GM10248 (cell line): ENCODE measurements around the gene POLR2L.

Source experiments
- CTCF ChIA-PET: fragments of 300-600 bp; sonication (Branson Sonifier 250); formaldehyde crosslinking; extraction: SDS; loops from one replicate; lab custom pipeline; 2021; ENCODE audit warnings: antibody characterized with exemption; lab: Yijun Ruan, JAX
- POLR2A ChIA-PET: fragments of 350-650 bp; sonication (Branson Sonifier 250); formaldehyde crosslinking; extraction: SDS; loops from one replicate; lab custom pipeline; 2020; ENCODE audit warnings: antibody characterized with exemption; lab: Yijun Ruan, JAX
- DNase-seq: peaks from one replicate; pipeline ENCODE4 v3.0.0; 2012; ENCODE audit errors: extremely low spot score
- TF ChIP-seq, protein P1 (sequence below): IDR thresholded peaks from 2 replicates; pipeline ENCODE4 v1.5.1; 2012; ENCODE audit warnings: mild to moderate bottlenecking, low read depth; ENCODE audit errors: extremely low read depth, missing control alignments, control extremely low read depth

POLR2L gene

DNA sequence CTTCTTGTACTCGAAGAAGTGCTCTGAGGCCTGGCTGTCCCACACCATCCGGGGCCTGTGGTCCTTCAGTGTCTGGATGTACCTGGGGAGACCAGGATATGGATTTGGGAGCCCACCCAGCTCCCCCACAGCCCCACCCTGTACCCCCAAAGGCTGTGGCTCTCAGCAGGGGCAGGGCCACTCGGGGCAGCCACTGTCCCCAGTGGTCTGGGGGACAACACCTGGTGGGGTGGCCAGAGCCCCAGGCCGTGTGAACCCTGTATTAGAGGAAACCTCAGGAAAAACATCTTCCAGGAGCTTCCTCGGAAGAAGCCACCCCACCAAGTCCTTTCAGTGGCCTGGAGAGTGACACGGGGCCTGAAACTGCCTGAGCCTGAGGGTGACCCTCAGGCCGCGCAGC is 28.1 kb upstream of the POLR2L start:
- TF ChIP-seq, protein P1, sequence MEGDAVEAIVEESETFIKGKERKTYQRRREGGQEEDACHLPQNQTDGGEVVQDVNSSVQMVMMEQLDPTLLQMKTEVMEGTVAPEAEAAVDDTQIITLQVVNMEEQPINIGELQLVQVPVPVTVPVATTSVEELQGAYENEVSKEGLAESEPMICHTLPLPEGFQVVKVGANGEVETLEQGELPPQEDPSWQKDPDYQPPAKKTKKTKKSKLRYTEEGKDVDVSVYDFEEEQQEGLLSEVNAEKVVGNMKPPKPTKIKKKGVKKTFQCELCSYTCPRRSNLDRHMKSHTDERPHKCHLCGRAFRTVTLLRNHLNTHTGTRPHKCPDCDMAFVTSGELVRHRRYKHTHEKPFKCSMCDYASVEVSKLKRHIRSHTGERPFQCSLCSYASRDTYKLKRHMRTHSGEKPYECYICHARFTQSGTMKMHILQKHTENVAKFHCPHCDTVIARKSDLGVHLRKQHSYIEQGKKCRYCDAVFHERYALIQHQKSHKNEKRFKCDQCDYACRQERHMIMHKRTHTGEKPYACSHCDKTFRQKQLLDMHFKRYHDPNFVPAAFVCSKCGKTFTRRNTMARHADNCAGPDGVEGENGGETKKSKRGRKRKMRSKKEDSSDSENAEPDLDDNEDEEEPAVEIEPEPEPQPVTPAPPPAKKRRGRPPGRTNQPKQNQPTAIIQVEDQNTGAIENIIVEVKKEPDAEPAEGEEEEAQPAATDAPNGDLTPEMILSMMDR: no peak
- ChIA-PET POLR2A (no interaction called here), CTCF (no interaction called here)
- no peak for DNase-seq

DNA sequence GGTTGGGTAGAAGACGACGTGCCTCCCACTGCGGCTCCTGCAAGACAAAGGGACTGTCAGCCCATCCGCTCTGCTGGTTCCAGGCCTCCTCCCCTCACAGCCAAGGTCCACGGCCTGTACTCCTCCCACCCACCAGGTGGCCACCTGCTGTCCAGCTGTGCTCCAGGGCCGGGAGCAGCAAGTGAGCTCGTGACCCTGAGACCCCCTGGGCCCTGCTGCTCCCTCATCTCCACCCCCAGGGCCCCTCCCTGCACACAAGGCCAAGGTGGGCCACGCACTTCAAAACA is 27.7 kb upstream of the POLR2L start:
- ChIA-PET CTCF (no interaction called here), POLR2A (no interaction called here)
- DNase-seq: no peak
- TF ChIP-seq, protein P1: no peak

DNA sequence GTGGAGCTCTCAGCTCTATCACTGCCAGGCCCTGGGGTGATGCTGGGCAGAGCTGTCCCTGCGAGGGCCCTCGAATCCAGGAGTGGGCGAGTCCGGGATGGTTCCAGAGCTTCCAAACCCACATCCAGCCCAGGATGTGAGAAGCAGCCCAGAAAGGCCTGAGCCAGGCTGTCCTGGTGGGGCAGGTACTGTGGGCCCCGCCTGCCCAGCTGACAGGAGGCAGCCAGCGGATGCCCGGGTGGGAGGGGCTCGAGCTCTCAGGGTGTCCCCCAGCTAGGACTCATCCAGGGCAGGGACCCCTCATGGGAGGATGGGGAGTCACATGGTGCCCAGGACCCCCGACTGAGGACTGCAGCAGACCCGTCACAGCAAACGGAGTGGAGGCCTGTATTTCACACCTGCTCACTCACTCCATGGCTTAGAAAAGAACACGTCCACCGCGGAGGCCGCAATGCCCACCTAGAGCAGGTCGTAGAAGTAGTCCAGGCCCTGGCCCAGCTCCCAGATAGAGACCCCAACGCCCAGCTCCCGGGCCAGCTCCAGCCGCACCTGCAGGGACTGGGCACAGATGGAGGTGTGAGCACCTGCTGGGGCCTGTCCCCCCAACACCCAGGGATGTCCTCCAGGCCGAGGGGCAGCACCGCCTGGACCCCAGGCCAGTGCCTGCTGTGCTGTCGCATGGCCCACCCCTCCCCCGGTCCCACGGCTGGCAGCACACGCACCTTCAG is 27.2 kb upstream of the POLR2L start:
- ChIA-PET POLR2A (no interaction called here), CTCF (no interaction called here)
- no peak for DNase-seq

DNA sequence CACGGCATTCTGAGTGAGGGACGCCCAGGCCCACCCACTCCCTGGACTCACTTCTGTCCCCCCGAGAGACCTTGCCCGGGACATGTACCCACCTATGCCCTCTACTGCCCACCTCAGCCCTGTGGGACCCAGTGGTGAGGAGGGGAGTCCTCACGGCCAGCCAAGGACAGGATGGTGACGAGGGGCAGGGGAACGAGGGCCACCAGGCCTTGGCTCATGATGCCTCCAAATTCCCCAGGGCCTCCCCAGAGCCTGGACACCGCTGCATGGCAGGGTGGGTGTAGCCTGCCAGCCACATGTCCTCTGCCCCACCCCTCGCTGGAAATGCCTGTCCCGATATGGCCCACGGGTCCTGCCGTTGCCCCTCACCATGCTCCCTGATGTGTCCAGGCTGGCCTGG is 26.5 kb upstream of the POLR2L start:
- no peak for DNase-seq
- POLR2A ChIA-PET: no interaction called here
- TF ChIP-seq, protein P1: no peak
- CTCF ChIA-PET: no interaction called here

More for the DNA sequence above, 27.2 kb upstream of the POLR2L start:
- TF ChIP-seq, protein P1: no peak

DNA sequence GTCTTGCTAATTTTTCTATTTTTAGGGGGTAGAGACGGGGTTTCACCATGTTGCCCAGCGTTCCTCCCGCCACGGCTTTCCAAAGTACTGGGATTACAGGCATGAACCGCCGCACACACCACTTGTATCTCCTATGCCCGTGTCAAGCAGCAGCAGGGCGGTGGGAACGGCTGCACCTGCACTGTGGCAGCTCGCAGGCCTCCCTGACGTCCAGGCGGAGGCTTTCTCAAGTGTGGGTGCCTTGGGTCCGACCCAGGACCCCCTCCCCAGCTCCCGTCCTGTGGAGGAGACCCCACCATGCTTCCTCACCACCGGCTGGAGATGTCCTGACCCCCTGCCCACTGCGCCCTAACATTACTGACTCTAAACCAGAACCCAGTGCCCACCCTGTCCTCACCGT is 26.1 kb upstream of the POLR2L start:
- ChIA-PET POLR2A (interaction anchor here (0.6 kb wide), 1 partner anchor 42 kb away, joined by 4 read pairs; no protein-coding TSS in a partner anchor), CTCF (no interaction called here)

DNA sequence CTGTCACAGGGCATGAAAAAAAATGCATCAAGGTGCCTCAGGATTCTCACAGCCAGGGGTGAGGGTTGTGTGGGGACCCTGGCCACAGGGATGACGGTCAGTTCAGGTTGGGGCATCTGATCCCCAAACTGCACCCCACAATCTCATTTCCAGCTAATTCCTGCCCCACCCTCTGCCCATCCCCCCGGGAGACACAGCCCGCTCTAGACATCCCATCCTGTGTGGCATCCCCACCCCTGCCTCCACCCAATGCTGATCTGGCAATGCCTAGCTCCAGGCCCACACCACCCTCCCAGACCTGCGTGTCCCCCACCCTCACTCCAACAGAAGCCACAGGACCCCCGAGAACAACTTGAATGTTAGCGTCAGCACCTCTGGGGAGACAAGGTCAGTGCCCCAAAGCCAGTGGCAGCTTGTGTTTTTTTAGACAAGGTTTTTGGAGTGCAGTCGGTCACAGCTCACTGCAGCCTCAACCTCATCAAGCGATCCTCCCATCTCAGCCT is 25.6 kb upstream of the POLR2L start:
- ChIA-PET CTCF (no interaction called here), POLR2A (interaction anchor here (0.6 kb wide), 1 partner anchor 42 kb away, joined by 4 read pairs; no protein-coding TSS in a partner anchor)
- DNase-seq: no peak
- TF ChIP-seq, protein P1: no peak

More for the DNA sequence above, 26.1 kb upstream of the POLR2L start:
- no peak for DNase-seq
- TF ChIP-seq, protein P1: no peak

DNA sequence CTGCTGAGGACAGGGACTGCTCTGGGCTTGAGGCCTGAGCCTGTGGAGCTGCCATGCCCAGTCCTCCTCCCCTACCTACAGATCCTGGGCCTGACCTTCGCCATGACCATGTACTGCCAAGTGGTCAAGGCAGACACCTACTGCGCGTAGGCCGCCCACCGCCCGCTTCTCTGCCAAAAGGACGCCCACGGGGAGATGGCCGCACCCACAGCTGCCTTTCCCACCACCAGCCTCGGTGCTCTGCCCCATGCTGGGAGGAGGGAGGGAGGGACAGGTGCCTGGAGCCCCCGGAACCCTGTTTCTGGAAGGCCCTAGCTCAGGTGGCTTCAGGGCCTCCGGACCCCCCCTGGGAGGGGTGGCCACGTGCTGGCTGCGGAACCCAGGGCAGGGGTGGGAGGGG is 24.2 kb upstream of the POLR2L start:
- ChIA-PET POLR2A (no interaction called here), CTCF (interaction anchor here (1.6 kb wide), 1 partner anchor 18 kb away, joined by 5 read pairs; no protein-coding TSS in a partner anchor)
- no peak for DNase-seq
- TF ChIP-seq, protein P1: no peak
